ENCODE data around the gene PTPRM. TPM values are rescaled to one million over a fixed set of nuclear protein-coding genes. Genes with fewer than 3 reads are reported as not detected.

PTPRM gene
- polyA plus RNA-seq, 3 donors, result 0.04 to 2.1 (median 0.66) TPM

DNA sequence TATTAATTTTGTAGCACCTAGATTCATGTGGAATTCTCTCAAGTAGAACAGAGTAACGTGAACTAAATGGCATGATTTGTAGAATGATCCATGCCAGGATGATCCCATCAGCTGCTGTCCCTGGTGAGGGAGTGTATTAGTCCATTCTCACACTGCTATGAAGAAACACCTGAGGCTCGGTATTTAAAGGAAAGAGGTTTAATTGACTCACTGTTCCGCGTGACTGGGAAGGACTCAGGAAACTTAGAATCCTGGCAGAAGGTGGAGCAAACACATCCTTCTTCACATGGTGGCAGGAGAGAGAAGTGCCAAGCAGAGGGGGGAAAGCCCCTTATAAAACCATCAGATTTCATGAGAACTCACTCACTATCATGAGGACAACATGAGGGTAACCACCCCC, 312.6 kb downstream of the PTPRM start:
- peaks cover 0 to 5% (median 0%) of the 10 kb centered on the region in 3 donors for H3K27me3 Mint-ChIP-seq (ENCODE audit: low read depth in 3 of 3)
- peaks cover 0 to 3% (median 0%) of the 10 kb centered on the region in 7 donors for H3K9me3 Mint-ChIP-seq
- DNase-seq, result no peak
- no peaks in the 10 kb centered on the region for H3K36me3 Mint-ChIP-seq
- no peak overlapping the region for H3K9ac ChIP-seq (ENCODE audit: insufficient read depth, low read length, poor library complexity, severe bottlenecking)
- no peak overlapping the region for H3K4me3 Mint-ChIP-seq
- no peaks in the 10 kb centered on the region for H4K20me1 ChIP-seq (ENCODE audit: insufficient read depth, low read length)
- H2AFZ ChIP-seq (ENCODE audit: insufficient read depth, low read depth, low read length, poor library complexity, severe bottlenecking), result no peak overlapping the region
- no peaks in the 10 kb centered on the region for H3K36me3 ChIP-seq (replicated peaks in 1 of 2; ENCODE audit: control insufficient read depth in 1 of 2, insufficient read depth in 2 of 2, low read length in 2 of 2)
- TF ChIP-seq, protein P1, sequence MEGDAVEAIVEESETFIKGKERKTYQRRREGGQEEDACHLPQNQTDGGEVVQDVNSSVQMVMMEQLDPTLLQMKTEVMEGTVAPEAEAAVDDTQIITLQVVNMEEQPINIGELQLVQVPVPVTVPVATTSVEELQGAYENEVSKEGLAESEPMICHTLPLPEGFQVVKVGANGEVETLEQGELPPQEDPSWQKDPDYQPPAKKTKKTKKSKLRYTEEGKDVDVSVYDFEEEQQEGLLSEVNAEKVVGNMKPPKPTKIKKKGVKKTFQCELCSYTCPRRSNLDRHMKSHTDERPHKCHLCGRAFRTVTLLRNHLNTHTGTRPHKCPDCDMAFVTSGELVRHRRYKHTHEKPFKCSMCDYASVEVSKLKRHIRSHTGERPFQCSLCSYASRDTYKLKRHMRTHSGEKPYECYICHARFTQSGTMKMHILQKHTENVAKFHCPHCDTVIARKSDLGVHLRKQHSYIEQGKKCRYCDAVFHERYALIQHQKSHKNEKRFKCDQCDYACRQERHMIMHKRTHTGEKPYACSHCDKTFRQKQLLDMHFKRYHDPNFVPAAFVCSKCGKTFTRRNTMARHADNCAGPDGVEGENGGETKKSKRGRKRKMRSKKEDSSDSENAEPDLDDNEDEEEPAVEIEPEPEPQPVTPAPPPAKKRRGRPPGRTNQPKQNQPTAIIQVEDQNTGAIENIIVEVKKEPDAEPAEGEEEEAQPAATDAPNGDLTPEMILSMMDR (IDR thresholded peaks at IDR 0.05), result no peak
- H3K79me2 ChIP-seq (ENCODE audit: insufficient read depth, low read length), result no peaks in the 10 kb centered on the region
- no peak overlapping the region for H3K4me3 ChIP-seq (replicated peaks in 1 of 3; ENCODE audit: low read depth in 2 of 3, low read length in 3 of 3)
- no peak overlapping the region for H3K27ac ChIP-seq (ENCODE audit: low read depth in 1 of 2, low read length in 2 of 2)
- H3K4me1 Mint-ChIP-seq, result no peaks in the 10 kb centered on the region
- H3K4me2 ChIP-seq (replicated peaks; ENCODE audit: extremely low read depth, low read length, poor library complexity, severe bottlenecking), result no peak overlapping the region
- no peak overlapping the region for H3K27ac Mint-ChIP-seq
- no peaks in the 10 kb centered on the region for H3K27me3 ChIP-seq (ENCODE audit: control insufficient read depth in 2 of 2, insufficient read depth in 2 of 2, low read length in 2 of 2)
- H3K4me1 ChIP-seq (ENCODE audit: control insufficient read depth in 1 of 2, insufficient read depth in 2 of 2, low read length in 2 of 2), result no peaks in the 10 kb centered on the region
- intact Hi-C loops (cut with micrococcal nuclease), result no loop called here
- 100% methylated on average over 1 of the region's 4 CpGs for WGBS (ENCODE audit: insufficient coverage)
- H3K9me3 ChIP-seq (replicated peaks in 1 of 2; ENCODE audit: control insufficient read depth in 1 of 2, insufficient read depth in 1 of 2, low read length in 2 of 2), result no peaks in the 10 kb centered on the region

DNA sequence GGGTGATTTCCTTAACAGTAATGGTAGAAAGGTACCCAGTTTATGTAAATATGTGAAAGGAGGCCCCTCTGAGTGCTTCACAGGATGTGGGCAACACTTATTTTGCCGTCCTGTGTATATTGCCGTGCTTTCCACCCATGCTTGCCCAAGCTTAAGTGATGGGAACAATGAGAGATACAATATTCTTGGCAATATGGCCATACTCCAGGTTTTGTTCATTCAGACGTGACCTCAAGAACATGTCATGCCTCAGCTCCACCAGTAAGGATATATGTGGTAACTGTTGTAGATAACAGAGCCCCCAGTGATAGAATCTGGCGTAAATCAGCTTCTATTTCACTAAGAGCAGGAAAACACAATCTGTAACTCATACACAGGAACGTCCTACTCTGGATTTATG, 318.7 kb downstream of the PTPRM start:
- Histone ChIP-seq H3K27ac (ENCODE audit: low read depth in 1 of 2, low read length in 2 of 2) (no peak overlapping the region), H3K9me3 (replicated peaks in 1 of 2; ENCODE audit: control insufficient read depth in 1 of 2, insufficient read depth in 1 of 2, low read length in 2 of 2) (no peaks in the 10 kb centered on the region), H3K9ac (ENCODE audit: insufficient read depth, low read length, poor library complexity, severe bottlenecking) (no peak overlapping the region), H3K79me2 (ENCODE audit: insufficient read depth, low read length) (no peaks in the 10 kb centered on the region), H2AFZ (ENCODE audit: insufficient read depth, low read depth, low read length, poor library complexity, severe bottlenecking) (no peak overlapping the region), H4K20me1 (ENCODE audit: insufficient read depth, low read length) (no peaks in the 10 kb centered on the region), H3K4me1 (ENCODE audit: control insufficient read depth in 1 of 2, insufficient read depth in 2 of 2, low read length in 2 of 2) (no peaks in the 10 kb centered on the region), H3K4me2 (replicated peaks; ENCODE audit: extremely low read depth, low read length, poor library complexity, severe bottlenecking) (no peak overlapping the region), H3K4me3 (replicated peaks in 1 of 3; ENCODE audit: low read depth in 2 of 3, low read length in 3 of 3) (no peak overlapping the region), H3K27me3 (ENCODE audit: control insufficient read depth in 2 of 2, insufficient read depth in 2 of 2, low read length in 2 of 2) (no peaks in the 10 kb centered on the region), H3K36me3 (replicated peaks in 1 of 2; ENCODE audit: control insufficient read depth in 1 of 2, insufficient read depth in 2 of 2, low read length in 2 of 2) (no peaks in the 10 kb centered on the region)
- Mint-ChIP-seq H3K27ac (no peak overlapping the region), H3K4me1 (no peaks in the 10 kb centered on the region), H3K9me3 (peaks cover 0 to 2% (median 0%) of the 10 kb centered on the region in 7 donors), H3K27me3 (ENCODE audit: low read depth in 3 of 3) (no peaks in the 10 kb centered on the region), H3K36me3 (no peaks in the 10 kb centered on the region), H3K4me3 (no peak overlapping the region)
- DNase-seq, result no peak
- WGBS (ENCODE audit: insufficient coverage), result 85% methylated on average over 2 of the region's 5 CpGs
- TF ChIP-seq, protein P1 (IDR thresholded peaks at IDR 0.05), result no peak
- intact Hi-C loops (cut with micrococcal nuclease), result no loop called here
